Endothelial cell of umbilical vein (primary cell): ENCODE results near the gene RORB. TPM values are rescaled to one million over a fixed set of nuclear protein-coding genes. Genes with fewer than 3 reads are reported as not detected.

Experiments
- BruUV-seq: library from RNA; stranded (reverse); fragments of 400-500 nt; replicated peaks from 2 replicates; lab custom pipeline; 2021; lab: Mats Ljungman, UMichigan
- CTCF ChIA-PET: fragments of 300-600, 350-600 bp; sonication (Branson Sonifier 250); formaldehyde crosslinking; loops from one replicate; lab custom pipeline; 2021; ENCODE audit warnings: antibody characterized with exemption, inconsistent platforms; lab: Charles Lee
- POLR2A ChIA-PET: fragments of 300-600, 350-600 bp; sonication (Branson Sonifier 250); formaldehyde crosslinking; loops from one replicate; lab custom pipeline; 2021; ENCODE audit warnings: antibody characterized with exemption, inconsistent platforms; lab: Charles Lee
- DNase-seq: peaks from one replicate; pipeline ENCODE4 v3.0.0-alpha.2; 2011; ENCODE audit warnings: low read depth, low spot score
- FAIRE-seq: peaks from 2 replicates; lab custom pipeline; 2011; peaks lifted over from hg19 to GRCh38; lab: Jason Lieb, UNC
- H2AFZ ChIP-seq: 2 replicates; pipeline ENCODE4 v1.6.0; 2012; ENCODE audit warnings: low read depth, low read length, control low read depth, inconsistent platforms
- H3K27ac ChIP-seq: 2 replicates; pipeline ENCODE4 v1.5.1; 2011; ENCODE audit warnings: low read depth, mild to moderate bottlenecking, control low read depth, low read length, moderate library complexity; ENCODE audit not compliant: insufficient read depth
- H3K27me3 ChIP-seq, 2 experiments: 2 replicates each; pipeline versions ENCODE4 v1.6.0 to v1.6.1; 2011; ENCODE audit warnings: low read length in 2 of 2, mixed read lengths in 1 of 2; ENCODE audit not compliant: control insufficient read depth in 2 of 2, insufficient read depth in 2 of 2
- H3K36me3 ChIP-seq, 2 experiments: 2 replicates in 1 of 2; 3 replicates in 1 of 2; pipeline ENCODE4 v1.5.1; 2011; ENCODE audit warnings: low read length in 2 of 2, mild to moderate bottlenecking in 1 of 2, moderate library complexity in 1 of 2; ENCODE audit not compliant: control insufficient read depth in 2 of 2, insufficient read depth in 2 of 2; ENCODE audit errors: extremely low read depth in 1 of 2
- H3K4me1 ChIP-seq: 3 replicates; pipeline ENCODE4 v1.5.1; 2011; ENCODE audit warnings: mild to moderate bottlenecking, low read length; ENCODE audit not compliant: control insufficient read depth, insufficient read depth; ENCODE audit errors: extremely low read depth
- H3K4me2 ChIP-seq: 2 replicates; pipeline ENCODE4 v1.6.1; 2011; ENCODE audit warnings: low read length, control low read depth, mixed read lengths; ENCODE audit not compliant: insufficient read depth
- H3K4me3 ChIP-seq, 3 experiments: fragments of 200-600 bp in 1 of 3; sonication (generic), shearing (Covaris generic) in 1 of 3; replicated peaks in 1 of 3; 2 replicates each; pipeline ENCODE4 v1.5.1; 2011 to 2016; ENCODE audit warnings: control low read depth in 3 of 3, low read length in 3 of 3, mild to moderate bottlenecking in 2 of 3, inconsistent platforms in 1 of 3, low read depth in 1 of 3, moderate library complexity in 1 of 3; ENCODE audit not compliant: insufficient read depth in 1 of 3
- H3K79me2 ChIP-seq: 2 replicates; pipeline ENCODE4 v1.6.0; 2012; ENCODE audit warnings: low read length, inconsistent platforms; ENCODE audit not compliant: control insufficient read depth, insufficient read depth
- H3K9ac ChIP-seq: replicated peaks from 2 replicates; pipeline ENCODE3; 2011; ENCODE audit warnings: low read length, control low read depth; ENCODE audit not compliant: insufficient read depth; ENCODE audit errors: extremely low read depth
- H3K9me1 ChIP-seq: replicated peaks from 3 replicates; pipeline ENCODE4 v1.6.0; 2011; ENCODE audit warnings: mild to moderate bottlenecking, low read length; ENCODE audit not compliant: control insufficient read depth, insufficient read depth; ENCODE audit errors: extremely low read depth
- H3K9me3 ChIP-seq: replicated peaks from 2 replicates; pipeline ENCODE4 v1.5.1; 2012; ENCODE audit warnings: low read length, inconsistent platforms; ENCODE audit not compliant: control insufficient read depth, insufficient read depth
- H4K20me1 ChIP-seq: replicated peaks from 2 replicates; pipeline ENCODE3; 2011; ENCODE audit warnings: mild to moderate bottlenecking, low read length; ENCODE audit not compliant: control insufficient read depth, insufficient read depth; ENCODE audit errors: extremely low read depth
- EZH2 ChIP-seq: IDR thresholded peaks from 2 replicates; pipeline ENCODE4 v1.6.1; 2012; ENCODE audit warnings: borderline replicate concordance, low read depth, mild to moderate bottlenecking, moderate library complexity, low read length, inconsistent platforms; ENCODE audit not compliant: severe bottlenecking
- FOS ChIP-seq: IDR thresholded peaks from 2 replicates; pipeline ENCODE4 v1.6.1; 2011; ENCODE audit warnings: mild to moderate bottlenecking, low read length, moderate library complexity, borderline replicate concordance; ENCODE audit not compliant: insufficient read depth
- GATA2 ChIP-seq: IDR thresholded peaks from 2 replicates; pipeline ENCODE4 v1.7.0; 2011; ENCODE audit warnings: low read depth, mild to moderate bottlenecking, moderate library complexity, mixed read lengths, low read length; ENCODE audit not compliant: insufficient read length, insufficient read depth
- JUN ChIP-seq: IDR thresholded peaks from 2 replicates; pipeline ENCODE4 v1.6.1; 2011; ENCODE audit warnings: borderline replicate concordance, low read depth; ENCODE audit not compliant: insufficient read length, insufficient read depth
- MYC ChIP-seq: IDR thresholded peaks from one replicate; pipeline ENCODE4 v1.6.1; 2011; ENCODE audit warnings: mild to moderate bottlenecking, low read depth, low read length
- POLR2A ChIP-seq: IDR thresholded peaks from 2 replicates; pipeline ENCODE4 v1.6.1; 2012; ENCODE audit warnings: low read depth, mild to moderate bottlenecking, control low read depth, low read length
- POLR2AphosphoS5 ChIP-seq: IDR thresholded peaks from 2 replicates; pipeline ENCODE4 v1.6.1; 2012; ENCODE audit warnings: low read depth, mild to moderate bottlenecking, control low read depth, low read length, moderate library complexity; ENCODE audit not compliant: insufficient read depth
- dilution Hi-C: fragments of 300-500 bp; cut with MboI; formaldehyde crosslinking; loops from one replicate; pipeline ENCODE4 v1.15.0; 2019; ENCODE audit warnings: low sequenced_read_pairs; ENCODE audit not compliant: extremely low pct_ligation_motif_present
- intact Hi-C: fragments of 100-400 bp; cut with micrococcal nuclease; formaldehyde crosslinking; loops from one replicate; pipeline ENCODE4 v1.10.0; 2022
- polyA plus RNA-seq, 4 experiments: library from polyadenylated mRNA; depleted of rRNA in 3 of 4; stranded (reverse) in 3 of 4; unstranded in 1 of 4; fragments of >200 nt; gene quantifications; 2 replicates each; pipeline versions ENCODE4 v1.2.1 to v1.2.3, GENCODE V29; 2011 to 2012; ENCODE audit warnings: missing spikeins in 1 of 4
- total RNA-seq: library from RNA; stranded (reverse); gene quantifications from 2 replicates; pipeline ENCODE4 v1.2.3, GENCODE V29; 2021
- TF ChIP-seq, protein P1 (sequence below), 2 donors: IDR thresholded peaks; 1 replicate in 1 of 2; 2 replicates in 1 of 2; pipeline ENCODE4 v1.5.1; 2011; ENCODE audit warnings: low read length in 2 of 2, mild to moderate bottlenecking in 2 of 2, moderate library complexity in 2 of 2, control low read depth in 1 of 2, inconsistent platforms in 1 of 2, low read depth in 1 of 2; ENCODE audit not compliant: insufficient read depth in 1 of 2; ENCODE audit errors: extremely low read depth in 1 of 2
- TF ChIP-seq, protein P2 (sequence below): IDR thresholded peaks from 2 replicates; pipeline ENCODE4 v1.6.1; 2011; ENCODE audit not compliant: insufficient read depth, insufficient read length

RORB gene
- total and polyA plus RNA-seq, 2 donors (not counting 3 experiments of a cell fraction or from before 2014, with no cell fraction given): not detected

DNA sequence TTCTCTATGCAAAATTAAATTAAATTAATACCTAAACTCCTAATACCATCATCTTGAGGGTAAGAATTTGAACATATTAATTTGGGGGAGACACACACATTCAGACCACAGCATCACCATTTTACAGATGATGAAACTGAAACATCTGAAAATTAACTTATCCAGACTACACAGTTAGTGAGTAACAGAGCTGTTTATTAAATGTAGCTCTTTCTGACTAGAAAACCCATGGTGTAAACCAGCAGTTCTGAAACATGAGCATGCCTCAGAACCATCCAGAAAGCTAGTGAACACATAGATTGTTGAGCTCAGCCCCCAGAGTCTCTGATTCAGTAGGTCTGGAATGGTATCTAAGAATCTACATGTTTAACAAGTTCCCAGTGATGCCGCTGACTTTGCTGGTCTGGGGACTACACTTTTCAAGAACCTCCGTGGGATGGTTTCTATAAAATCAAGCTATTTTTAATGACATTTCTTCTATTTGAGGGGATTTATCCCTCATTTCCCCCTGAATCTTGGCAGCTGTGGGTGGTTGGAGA lies 113.5 kb downstream of the RORB start:
- DNase-seq: no peak
- BruUV-seq: no TSS peak

More for the DNA sequence above, 113.5 kb downstream of the RORB start:
- TF ChIP-seq JUN (no peak), POLR2AphosphoS5 (no peak), EZH2 (no peak), POLR2A (no peak), MYC (no peak), GATA2 (no peak), FOS (no peak)
- TF ChIP-seq, protein P1, sequence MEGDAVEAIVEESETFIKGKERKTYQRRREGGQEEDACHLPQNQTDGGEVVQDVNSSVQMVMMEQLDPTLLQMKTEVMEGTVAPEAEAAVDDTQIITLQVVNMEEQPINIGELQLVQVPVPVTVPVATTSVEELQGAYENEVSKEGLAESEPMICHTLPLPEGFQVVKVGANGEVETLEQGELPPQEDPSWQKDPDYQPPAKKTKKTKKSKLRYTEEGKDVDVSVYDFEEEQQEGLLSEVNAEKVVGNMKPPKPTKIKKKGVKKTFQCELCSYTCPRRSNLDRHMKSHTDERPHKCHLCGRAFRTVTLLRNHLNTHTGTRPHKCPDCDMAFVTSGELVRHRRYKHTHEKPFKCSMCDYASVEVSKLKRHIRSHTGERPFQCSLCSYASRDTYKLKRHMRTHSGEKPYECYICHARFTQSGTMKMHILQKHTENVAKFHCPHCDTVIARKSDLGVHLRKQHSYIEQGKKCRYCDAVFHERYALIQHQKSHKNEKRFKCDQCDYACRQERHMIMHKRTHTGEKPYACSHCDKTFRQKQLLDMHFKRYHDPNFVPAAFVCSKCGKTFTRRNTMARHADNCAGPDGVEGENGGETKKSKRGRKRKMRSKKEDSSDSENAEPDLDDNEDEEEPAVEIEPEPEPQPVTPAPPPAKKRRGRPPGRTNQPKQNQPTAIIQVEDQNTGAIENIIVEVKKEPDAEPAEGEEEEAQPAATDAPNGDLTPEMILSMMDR (IDR thresholded peaks at IDR 0.05; ENCODE audit: extremely low read depth in 1 of 2, insufficient read depth in 1 of 2, low read depth in 1 of 2, low read length in 2 of 2): no peak
- TF ChIP-seq, protein P2, sequence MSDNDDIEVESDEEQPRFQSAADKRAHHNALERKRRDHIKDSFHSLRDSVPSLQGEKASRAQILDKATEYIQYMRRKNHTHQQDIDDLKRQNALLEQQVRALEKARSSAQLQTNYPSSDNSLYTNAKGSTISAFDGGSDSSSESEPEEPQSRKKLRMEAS: no peak
- POLR2A ChIA-PET: no interaction called here
- no peak overlapping the region for H3K27ac ChIP-seq
- intact Hi-C loops: no loop called here
- no peak overlapping the region for H2AFZ ChIP-seq
- no peak overlapping the region for H3K4me3 ChIP-seq
- H3K36me3 ChIP-seq: no peaks in the 10 kb centered on the region
- dilution Hi-C loops: no loop called here
- no peak overlapping the region for H3K9ac ChIP-seq
- no peak overlapping the region for H3K4me2 ChIP-seq
- CTCF ChIA-PET: no interaction called here
- H3K4me1 ChIP-seq: no peaks in the 10 kb centered on the region
- no peaks in the 10 kb centered on the region for H4K20me1 ChIP-seq
- no peaks in the 10 kb centered on the region for H3K9me1 ChIP-seq
- no peaks in the 10 kb centered on the region for H3K27me3 ChIP-seq
- no peaks in the 10 kb centered on the region for H3K9me3 ChIP-seq
- FAIRE-seq: no peak
- H3K79me2 ChIP-seq: no peaks in the 10 kb centered on the region
